Activated naive CD8-positive, alpha-beta T cell (primary cell): ENCODE results near the gene CYP46A1.

ENCODE experiments used
- H3K27ac Mint-ChIP-seq: one replicate; pipeline ENCODE4 v1.8.0; 2021; ENCODE audit warnings: mixed read lengths
- H3K27me3 Mint-ChIP-seq: one replicate; pipeline ENCODE4 v1.8.0; 2021; ENCODE audit warnings: mixed read lengths
- H3K36me3 Mint-ChIP-seq: one replicate; pipeline ENCODE4 v1.8.0; 2021; ENCODE audit warnings: mixed read lengths
- H3K4me1 Mint-ChIP-seq: one replicate; pipeline ENCODE4 v1.8.0; 2021; ENCODE audit warnings: low read depth, mixed read lengths
- H3K4me3 Mint-ChIP-seq: one replicate; pipeline ENCODE4 v1.8.0; 2021; ENCODE audit warnings: mild to moderate bottlenecking, mixed read lengths
- H3K9me3 Mint-ChIP-seq: one replicate; pipeline ENCODE4 v1.8.0; 2021; ENCODE audit warnings: low read depth, mixed read lengths

Gene CYP46A1

DNA sequence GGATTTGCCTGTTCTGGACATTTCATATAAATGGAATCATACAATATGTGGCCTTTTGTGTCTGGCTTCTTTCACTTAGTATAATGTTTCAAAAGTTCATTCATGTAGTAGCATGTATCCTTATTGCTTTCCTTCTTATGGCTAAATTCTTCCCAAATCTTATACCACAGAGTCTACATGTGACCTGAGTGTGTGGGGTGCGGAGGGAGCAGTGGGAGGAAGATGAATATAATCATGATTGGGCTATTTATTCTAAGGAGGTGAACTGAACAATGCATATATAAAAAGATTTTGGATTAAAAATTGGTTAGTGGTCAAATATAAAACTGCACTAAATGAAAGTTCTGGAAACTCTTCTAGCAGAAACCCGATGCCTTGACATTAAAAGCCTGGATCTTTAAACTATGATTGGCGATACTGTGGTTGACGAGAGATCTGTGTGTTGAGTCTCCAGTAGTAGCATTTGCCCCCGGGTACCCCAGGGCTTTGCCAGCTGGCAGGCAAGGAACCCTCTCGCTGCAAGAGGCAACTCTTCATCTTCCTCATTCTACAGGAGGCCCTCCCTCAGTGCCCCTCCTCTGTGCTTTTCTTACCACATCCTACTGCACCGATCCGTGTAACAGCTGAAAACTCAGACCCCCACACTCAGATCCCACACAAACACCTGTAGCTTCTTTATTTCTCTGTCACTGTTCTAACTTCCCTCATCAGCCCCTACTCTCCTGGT is 2.6 kb downstream of the CYP46A1 start:
- H3K27me3 Mint-ChIP-seq: peaks cover 17% of the 10 kb centered on the region

GRCh38 chr14:99687284-99688209 is 3.4 kb downstream of the CYP46A1 start:
- no peak overlapping the region for H3K27ac Mint-ChIP-seq
- H3K4me3 Mint-ChIP-seq: no peak overlapping the region
- peaks cover 17% of the 10 kb centered on the region for H3K27me3 Mint-ChIP-seq

More for the DNA sequence above, 2.6 kb downstream of the CYP46A1 start:
- Mint-ChIP-seq H3K4me1 (peaks cover 13% of the 10 kb centered on the region), H3K36me3 (no peaks in the 10 kb centered on the region), H3K9me3 (no peaks in the 10 kb centered on the region), H3K27ac (no peak overlapping the region), H3K4me3 (no peak overlapping the region)

GRCh38 chr14:99688210-99688581 is 4.1 kb downstream of the CYP46A1 start:
- no peaks in the 10 kb centered on the region for H3K9me3 Mint-ChIP-seq
- H3K27me3 Mint-ChIP-seq: peaks cover 17% of the 10 kb centered on the region
- H3K4me1 Mint-ChIP-seq: peaks cover 10% of the 10 kb centered on the region
- H3K4me3 Mint-ChIP-seq: no peak overlapping the region
- no peaks in the 10 kb centered on the region for H3K36me3 Mint-ChIP-seq
- H3K27ac Mint-ChIP-seq: no peak overlapping the region

More at GRCh38 chr14:99687284-99688209, 3.4 kb downstream of the CYP46A1 start:
- Mint-ChIP-seq H3K36me3 (no peaks in the 10 kb centered on the region), H3K9me3 (no peaks in the 10 kb centered on the region), H3K4me1 (peaks cover 13% of the 10 kb centered on the region)

GRCh38 chr14:99688629-99689028 is 4.5 kb downstream of the CYP46A1 start:
- peaks cover 17% of the 10 kb centered on the region for H3K27me3 Mint-ChIP-seq
- H3K4me3 Mint-ChIP-seq: no peak overlapping the region
- no peaks in the 10 kb centered on the region for H3K36me3 Mint-ChIP-seq
- H3K4me1 Mint-ChIP-seq: peaks cover 10% of the 10 kb centered on the region
- no peaks in the 10 kb centered on the region for H3K9me3 Mint-ChIP-seq
- H3K27ac Mint-ChIP-seq: no peak overlapping the region

- Mint-ChIP-seq H3K4me3 (no peak overlapping the region), H3K27ac (no peak overlapping the region), H3K36me3 (no peaks in the 10 kb centered on the region), H3K27me3 (peaks cover 17% of the 10 kb centered on the region), H3K9me3 (no peaks in the 10 kb centered on the region), H3K4me1 (peaks cover 10% of the 10 kb centered on the region)
Observed at GRCh38 chr14:99689266-99690236, 5.5 kb downstream of the CYP46A1 start.

DNA sequence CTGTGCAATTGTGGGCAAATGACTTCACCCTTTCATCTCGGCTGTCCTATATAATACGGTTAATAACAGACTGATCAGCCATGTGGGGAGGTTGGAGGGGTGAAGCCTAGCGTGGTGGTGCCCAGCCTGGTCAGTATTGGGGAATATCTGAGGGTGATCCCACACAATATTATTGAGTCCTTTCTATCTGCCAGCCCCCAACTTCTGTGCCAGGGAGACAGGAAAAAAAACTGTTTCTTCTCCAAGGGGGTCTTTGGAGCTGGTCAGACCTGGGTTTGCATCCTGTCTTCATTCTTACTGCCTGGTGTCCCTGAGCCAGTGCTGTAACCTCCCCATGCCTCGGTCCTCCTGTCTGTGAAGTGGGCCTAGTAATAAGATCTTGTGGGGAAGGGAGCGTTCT is 6.5 kb downstream of the CYP46A1 start:
- no peaks in the 10 kb centered on the region for H3K36me3 Mint-ChIP-seq
- H3K27ac Mint-ChIP-seq: no peak overlapping the region
- H3K4me3 Mint-ChIP-seq: no peak overlapping the region
- peaks cover 17% of the 10 kb centered on the region for H3K27me3 Mint-ChIP-seq
- peaks cover 10% of the 10 kb centered on the region for H3K4me1 Mint-ChIP-seq
- H3K9me3 Mint-ChIP-seq: no peaks in the 10 kb centered on the region

GRCh38 chr14:99691111-99691885 is 7.2 kb downstream of the CYP46A1 start:
- Mint-ChIP-seq H3K4me3 (no peak overlapping the region), H3K4me1 (peaks cover 10% of the 10 kb centered on the region), H3K27me3 (peaks cover 17% of the 10 kb centered on the region), H3K27ac (no peak overlapping the region), H3K9me3 (no peaks in the 10 kb centered on the region), H3K36me3 (no peaks in the 10 kb centered on the region)

DNA sequence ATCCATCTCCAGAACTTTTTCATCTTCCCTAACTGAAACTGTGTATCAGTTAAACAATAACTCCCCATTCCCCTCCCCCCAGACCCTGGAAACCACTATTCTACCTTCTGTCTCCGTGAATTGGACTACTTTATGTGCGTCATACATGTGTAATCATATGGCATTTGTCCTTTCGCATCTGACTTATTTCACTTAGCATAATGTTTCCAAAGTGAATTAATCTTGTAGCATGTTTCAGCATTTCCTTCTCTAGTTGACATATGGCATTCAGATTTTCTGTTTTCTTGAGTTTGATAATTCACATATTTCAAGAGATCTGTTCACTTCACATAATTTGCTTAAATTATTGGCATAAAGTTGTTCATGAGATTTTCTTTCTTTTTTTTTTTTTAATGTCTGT is 9.8 kb downstream of the CYP46A1 start:
- Mint-ChIP-seq H3K4me3 (no peak overlapping the region), H3K4me1 (peaks cover 2% of the 10 kb centered on the region), H3K9me3 (no peaks in the 10 kb centered on the region), H3K36me3 (no peaks in the 10 kb centered on the region), H3K27me3 (peaks cover 15% of the 10 kb centered on the region), H3K27ac (no peak overlapping the region)

DNA sequence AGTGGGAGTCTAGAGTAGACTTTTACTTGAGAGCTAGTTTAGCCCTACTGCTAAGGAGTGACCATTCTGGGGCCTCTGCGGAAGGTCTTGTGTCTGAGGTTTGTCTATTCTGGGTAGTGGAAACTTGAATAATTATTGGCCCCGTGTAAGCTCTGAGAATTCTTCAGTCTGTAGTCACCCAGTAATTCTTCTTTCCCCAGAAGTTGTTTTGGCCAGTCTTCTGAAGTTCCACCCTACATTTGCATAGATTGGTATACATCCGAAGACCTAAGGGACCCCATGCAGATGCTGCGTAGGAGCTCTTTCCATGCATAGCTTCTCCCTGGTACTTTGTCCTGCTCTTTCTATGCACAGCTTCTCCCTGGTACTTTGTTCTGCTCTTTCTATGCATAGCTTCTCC is 12.8 kb downstream of the CYP46A1 start:
- Mint-ChIP-seq H3K27me3 (peaks cover 1% of the 10 kb centered on the region), H3K36me3 (no peaks in the 10 kb centered on the region), H3K4me3 (no peak overlapping the region), H3K4me1 (peaks cover 5% of the 10 kb centered on the region), H3K9me3 (peaks cover under 1% of the 10 kb centered on the region), H3K27ac (no peak overlapping the region)

DNA sequence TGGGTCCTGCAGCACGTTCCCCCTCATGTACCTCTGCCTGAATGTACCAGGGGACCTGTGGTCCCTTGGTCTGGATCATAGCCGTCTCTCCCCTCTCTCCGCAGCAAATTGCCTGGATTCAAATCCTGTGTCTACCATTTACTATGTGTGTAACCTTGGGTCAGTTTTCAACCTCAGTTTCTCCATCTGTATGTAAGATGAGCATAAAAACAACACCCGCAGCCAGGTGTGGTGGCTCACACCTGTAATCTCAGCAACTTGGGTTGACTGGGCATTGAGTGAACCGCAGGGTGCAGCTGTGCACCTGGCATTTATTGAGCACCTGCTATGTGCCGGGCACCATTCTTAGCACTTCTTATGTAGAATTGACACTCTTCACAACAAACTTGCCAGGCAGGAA is 14.1 kb downstream of the CYP46A1 start:
- Mint-ChIP-seq H3K36me3 (peaks cover 5% of the 10 kb centered on the region), H3K27ac (no peak overlapping the region), H3K27me3 (peaks cover 1% of the 10 kb centered on the region), H3K4me3 (no peak overlapping the region), H3K9me3 (peaks cover 8% of the 10 kb centered on the region), H3K4me1 (peaks cover 5% of the 10 kb centered on the region)

- peaks cover 12% of the 10 kb centered on the region for H3K9me3 Mint-ChIP-seq
- H3K27ac Mint-ChIP-seq: no peak overlapping the region
- no peak overlapping the region for H3K4me3 Mint-ChIP-seq
- H3K36me3 Mint-ChIP-seq: peaks cover 9% of the 10 kb centered on the region
- peaks cover 5% of the 10 kb centered on the region for H3K4me1 Mint-ChIP-seq
- peaks cover 1% of the 10 kb centered on the region for H3K27me3 Mint-ChIP-seq
Observed at GRCh38 chr14:99698642-99699041, 14.5 kb downstream of the CYP46A1 start.

GRCh38 chr14:99699085-99699760 is 15.1 kb downstream of the CYP46A1 start:
- Mint-ChIP-seq H3K4me3 (no peak overlapping the region), H3K4me1 (peaks cover 5% of the 10 kb centered on the region), H3K27me3 (peaks cover 1% of the 10 kb centered on the region), H3K36me3 (peaks cover 9% of the 10 kb centered on the region), H3K9me3 (peaks cover 13% of the 10 kb centered on the region), H3K27ac (no peak overlapping the region)

GRCh38 chr14:99699861-99700260 is 15.8 kb downstream of the CYP46A1 start:
- H3K27ac Mint-ChIP-seq: no peak overlapping the region
- peaks cover 5% of the 10 kb centered on the region for H3K4me1 Mint-ChIP-seq
- peaks cover 13% of the 10 kb centered on the region for H3K9me3 Mint-ChIP-seq
- peaks cover 15% of the 10 kb centered on the region for H3K36me3 Mint-ChIP-seq
- no peak overlapping the region for H3K4me3 Mint-ChIP-seq
- H3K27me3 Mint-ChIP-seq: peaks cover 4% of the 10 kb centered on the region
